ENCODE measurements around the gene SMCO3. TPM values are rescaled to one million over a fixed set of nuclear protein-coding genes. Genes with fewer than 3 reads are reported as not detected.

Gene SMCO3
- polyA plus RNA-seq, 1 of the 3 experiments (the other 2 are of a cell fraction): 0.03 TPM

DNA sequence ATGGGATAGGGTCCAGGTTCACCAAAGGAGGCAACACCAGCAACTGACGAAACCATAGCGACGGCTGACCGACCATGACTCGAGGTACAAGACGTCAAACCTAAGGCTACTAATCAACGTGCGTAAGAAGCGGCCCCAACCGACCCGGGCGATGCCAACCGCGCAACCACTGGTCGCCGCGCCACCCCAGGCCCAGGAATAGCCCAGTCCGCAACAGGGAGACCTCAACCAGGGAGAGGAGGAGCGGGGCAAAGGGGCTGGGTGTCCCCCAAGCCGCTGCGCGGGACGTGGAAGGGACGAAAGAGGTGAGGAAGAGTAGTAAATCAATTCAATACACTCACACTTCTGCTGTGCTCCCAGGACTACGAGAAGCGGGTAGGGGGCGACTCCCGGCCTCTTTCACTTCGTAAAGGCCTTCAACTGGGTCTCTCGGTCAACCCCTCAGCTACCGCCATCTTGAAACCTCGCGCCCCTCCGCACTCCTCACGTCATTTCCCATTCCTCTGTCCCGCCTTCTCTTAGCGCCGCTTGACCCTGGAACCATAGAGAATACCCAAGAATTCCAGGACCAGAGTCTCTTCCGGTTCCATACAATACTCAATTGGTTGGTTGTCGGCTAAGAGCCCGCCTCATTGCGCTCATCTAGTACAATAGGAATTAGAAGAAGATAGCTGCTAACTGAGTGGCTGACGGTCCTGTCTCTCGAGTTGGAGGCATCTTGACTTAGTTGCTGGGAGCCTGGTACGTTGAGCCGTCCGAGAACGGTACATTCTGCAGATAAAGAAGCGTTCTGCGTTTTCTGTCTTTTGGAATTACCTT lies 10.8 kb downstream of the SMCO3 start, which contains the start of the genes C12orf60 and WBP11 (continued):
- TF ChIP-seq RCOR1 (IDR thresholded peaks at IDR 0.05; ENCODE audit: low read length) (no peak), GATA2 (CRISPR knock-in tag; IDR thresholded peaks at IDR 0.05) (no peak), MEF2A (IDR thresholded peaks at IDR 0.05; ENCODE audit: borderline replicate concordance, low read depth) (no peak), FOSL2 (IDR thresholded peaks at IDR 0.05; ENCODE audit: borderline replicate concordance, low read depth) (no peak), ELF1 (IDR thresholded peaks at IDR 0.05) (peak; percentile 53; the same call in 1 of the 2 replicates), SMC3 (IDR thresholded peaks at IDR 0.05; ENCODE audit: low read depth, low read length) (no peak), JUND (IDR thresholded peaks at IDR 0.05) (no peak), RAD21 (IDR thresholded peaks at IDR 0.05; ENCODE audit: low read length) (no peak), TEAD4 (IDR thresholded peaks at IDR 0.05; ENCODE audit: borderline replicate concordance, insufficient read depth) (no peak), GABPA (IDR thresholded peaks at IDR 0.05; ENCODE audit: low read depth) (peak; percentile 95), POLR2AphosphoS5 (IDR thresholded peaks at IDR 0.05; ENCODE audit: low read depth, low read length) (peak; percentile 97), RFX5 (IDR thresholded peaks at IDR 0.05; ENCODE audit: low read length) (peak; percentile 29; the same call in 1 of the 2 replicates), CHD2 (IDR thresholded peaks at IDR 0.05; ENCODE audit: low read length, partially characterized antibody) (peak; percentile 89), CTCF (IDR thresholded peaks at IDR 0.05) (no peak), TAF1 (IDR thresholded peaks at IDR 0.05; ENCODE audit: borderline replicate concordance, low read depth, low read length) (peak; percentile 84), MAX (IDR thresholded peaks at IDR 0.05; ENCODE audit: low read depth) (peak; percentile 60; the same call in 1 of the 2 replicates), YY1 (IDR thresholded peaks at IDR 0.05; ENCODE audit: low read depth) (peak; percentile 95), NRF1 (IDR thresholded peaks at IDR 0.05; ENCODE audit: low read depth, low read length) (no peak)
- TF ChIP-seq, protein P1, sequence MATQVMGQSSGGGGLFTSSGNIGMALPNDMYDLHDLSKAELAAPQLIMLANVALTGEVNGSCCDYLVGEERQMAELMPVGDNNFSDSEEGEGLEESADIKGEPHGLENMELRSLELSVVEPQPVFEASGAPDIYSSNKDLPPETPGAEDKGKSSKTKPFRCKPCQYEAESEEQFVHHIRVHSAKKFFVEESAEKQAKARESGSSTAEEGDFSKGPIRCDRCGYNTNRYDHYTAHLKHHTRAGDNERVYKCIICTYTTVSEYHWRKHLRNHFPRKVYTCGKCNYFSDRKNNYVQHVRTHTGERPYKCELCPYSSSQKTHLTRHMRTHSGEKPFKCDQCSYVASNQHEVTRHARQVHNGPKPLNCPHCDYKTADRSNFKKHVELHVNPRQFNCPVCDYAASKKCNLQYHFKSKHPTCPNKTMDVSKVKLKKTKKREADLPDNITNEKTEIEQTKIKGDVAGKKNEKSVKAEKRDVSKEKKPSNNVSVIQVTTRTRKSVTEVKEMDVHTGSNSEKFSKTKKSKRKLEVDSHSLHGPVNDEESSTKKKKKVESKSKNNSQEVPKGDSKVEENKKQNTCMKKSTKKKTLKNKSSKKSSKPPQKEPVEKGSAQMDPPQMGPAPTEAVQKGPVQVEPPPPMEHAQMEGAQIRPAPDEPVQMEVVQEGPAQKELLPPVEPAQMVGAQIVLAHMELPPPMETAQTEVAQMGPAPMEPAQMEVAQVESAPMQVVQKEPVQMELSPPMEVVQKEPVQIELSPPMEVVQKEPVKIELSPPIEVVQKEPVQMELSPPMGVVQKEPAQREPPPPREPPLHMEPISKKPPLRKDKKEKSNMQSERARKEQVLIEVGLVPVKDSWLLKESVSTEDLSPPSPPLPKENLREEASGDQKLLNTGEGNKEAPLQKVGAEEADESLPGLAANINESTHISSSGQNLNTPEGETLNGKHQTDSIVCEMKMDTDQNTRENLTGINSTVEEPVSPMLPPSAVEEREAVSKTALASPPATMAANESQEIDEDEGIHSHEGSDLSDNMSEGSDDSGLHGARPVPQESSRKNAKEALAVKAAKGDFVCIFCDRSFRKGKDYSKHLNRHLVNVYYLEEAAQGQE (IDR thresholded peaks at IDR 0.05; ENCODE audit: low read depth, low read length): no peak
- TF ChIP-seq, protein P2, sequence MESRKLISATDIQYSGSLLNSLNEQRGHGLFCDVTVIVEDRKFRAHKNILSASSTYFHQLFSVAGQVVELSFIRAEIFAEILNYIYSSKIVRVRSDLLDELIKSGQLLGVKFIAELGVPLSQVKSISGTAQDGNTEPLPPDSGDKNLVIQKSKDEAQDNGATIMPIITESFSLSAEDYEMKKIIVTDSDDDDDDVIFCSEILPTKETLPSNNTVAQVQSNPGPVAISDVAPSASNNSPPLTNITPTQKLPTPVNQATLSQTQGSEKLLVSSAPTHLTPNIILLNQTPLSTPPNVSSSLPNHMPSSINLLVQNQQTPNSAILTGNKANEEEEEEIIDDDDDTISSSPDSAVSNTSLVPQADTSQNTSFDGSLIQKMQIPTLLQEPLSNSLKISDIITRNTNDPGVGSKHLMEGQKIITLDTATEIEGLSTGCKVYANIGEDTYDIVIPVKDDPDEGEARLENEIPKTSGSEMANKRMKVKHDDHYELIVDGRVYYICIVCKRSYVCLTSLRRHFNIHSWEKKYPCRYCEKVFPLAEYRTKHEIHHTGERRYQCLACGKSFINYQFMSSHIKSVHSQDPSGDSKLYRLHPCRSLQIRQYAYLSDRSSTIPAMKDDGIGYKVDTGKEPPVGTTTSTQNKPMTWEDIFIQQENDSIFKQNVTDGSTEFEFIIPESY (IDR thresholded peaks at IDR 0.05; ENCODE audit: borderline replicate concordance, low read depth): no peak

All from SK-N-SH (cell line).